Measurements from ENCODE around the gene PELO. TPM values are rescaled to one million over a fixed set of nuclear protein-coding genes. Genes with fewer than 3 reads are reported as not detected.
"Not testable (repeated sequence)": the region's sequence is repeated elsewhere in the genome, so short reads cannot be mapped to it uniquely, and the experiment has no call there.

Gene PELO, protein sequence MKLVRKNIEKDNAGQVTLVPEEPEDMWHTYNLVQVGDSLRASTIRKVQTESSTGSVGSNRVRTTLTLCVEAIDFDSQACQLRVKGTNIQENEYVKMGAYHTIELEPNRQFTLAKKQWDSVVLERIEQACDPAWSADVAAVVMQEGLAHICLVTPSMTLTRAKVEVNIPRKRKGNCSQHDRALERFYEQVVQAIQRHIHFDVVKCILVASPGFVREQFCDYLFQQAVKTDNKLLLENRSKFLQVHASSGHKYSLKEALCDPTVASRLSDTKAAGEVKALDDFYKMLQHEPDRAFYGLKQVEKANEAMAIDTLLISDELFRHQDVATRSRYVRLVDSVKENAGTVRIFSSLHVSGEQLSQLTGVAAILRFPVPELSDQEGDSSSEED
- total RNA-seq (ENCODE audit: low replicate concordance): 9.2 and 18.9 TPM in 2 replicates

DNA sequence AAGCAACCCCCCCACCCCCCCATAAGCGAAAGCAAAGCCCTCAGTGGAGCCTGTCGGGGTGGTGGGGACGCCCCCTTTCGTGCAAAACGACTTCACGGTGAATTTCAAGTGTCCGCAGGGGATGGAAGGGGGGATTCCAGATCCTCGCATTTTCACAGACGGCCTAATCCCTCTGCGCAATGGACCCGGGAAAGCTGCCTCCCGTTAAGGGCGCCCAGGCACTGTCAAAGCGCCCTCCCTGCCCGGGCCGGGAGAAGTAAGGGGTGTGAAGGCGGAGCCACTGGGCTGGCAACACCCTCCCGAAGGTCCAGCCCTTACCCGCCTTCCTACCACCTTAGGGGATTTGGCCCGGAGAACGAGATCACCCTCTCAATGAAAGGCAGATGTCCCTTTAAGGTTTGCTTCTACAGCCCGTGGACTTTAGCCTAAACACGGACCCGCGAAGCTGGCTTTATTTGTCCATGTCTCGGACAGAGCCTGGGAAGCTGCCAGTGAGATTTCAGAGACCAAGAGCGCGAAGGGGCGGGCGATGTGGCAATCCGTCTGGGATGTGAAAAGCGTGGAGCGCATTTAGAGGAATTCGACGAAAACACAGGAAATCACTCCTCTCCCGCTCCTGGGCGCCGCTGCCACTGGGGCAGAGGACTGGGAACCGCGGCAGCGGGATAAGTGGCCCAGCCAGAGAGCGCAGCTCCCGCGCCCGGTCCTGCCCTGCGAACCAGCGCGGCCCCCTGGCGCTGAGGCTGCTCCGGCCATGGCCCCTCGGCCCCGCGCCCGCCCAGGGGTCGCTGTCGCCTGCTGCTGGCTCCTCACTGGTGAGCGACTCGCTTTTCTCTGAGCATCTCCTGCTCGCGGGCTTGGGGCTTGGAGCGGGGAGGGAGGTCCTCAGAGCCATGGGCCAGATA, at the start of gene PELO, which contains the start of gene ITGA1:
Gene PELO, plus strand, starts transcription at position 317 of the 905 bp plus-strand sequence. CDS start 12,479 bp downstream, outside the sequence.
Gene ITGA1, plus strand, starts transcription at position 317 of the 905 bp plus-strand sequence. Its CDS starts 438 bp downstream, at position 755.
- H3K4me3 ChIP-seq (ENCODE audit: low read depth, low read length): peak within 1 kb of the TSS; percentile 78
- TF ChIP-seq, protein P1, sequence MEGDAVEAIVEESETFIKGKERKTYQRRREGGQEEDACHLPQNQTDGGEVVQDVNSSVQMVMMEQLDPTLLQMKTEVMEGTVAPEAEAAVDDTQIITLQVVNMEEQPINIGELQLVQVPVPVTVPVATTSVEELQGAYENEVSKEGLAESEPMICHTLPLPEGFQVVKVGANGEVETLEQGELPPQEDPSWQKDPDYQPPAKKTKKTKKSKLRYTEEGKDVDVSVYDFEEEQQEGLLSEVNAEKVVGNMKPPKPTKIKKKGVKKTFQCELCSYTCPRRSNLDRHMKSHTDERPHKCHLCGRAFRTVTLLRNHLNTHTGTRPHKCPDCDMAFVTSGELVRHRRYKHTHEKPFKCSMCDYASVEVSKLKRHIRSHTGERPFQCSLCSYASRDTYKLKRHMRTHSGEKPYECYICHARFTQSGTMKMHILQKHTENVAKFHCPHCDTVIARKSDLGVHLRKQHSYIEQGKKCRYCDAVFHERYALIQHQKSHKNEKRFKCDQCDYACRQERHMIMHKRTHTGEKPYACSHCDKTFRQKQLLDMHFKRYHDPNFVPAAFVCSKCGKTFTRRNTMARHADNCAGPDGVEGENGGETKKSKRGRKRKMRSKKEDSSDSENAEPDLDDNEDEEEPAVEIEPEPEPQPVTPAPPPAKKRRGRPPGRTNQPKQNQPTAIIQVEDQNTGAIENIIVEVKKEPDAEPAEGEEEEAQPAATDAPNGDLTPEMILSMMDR (IDR thresholded peaks at IDR 0.05; ENCODE audit: insufficient read depth, low read length): no peak
- DNase-seq (ENCODE audit: low read depth): peak; percentile 80

DNA sequence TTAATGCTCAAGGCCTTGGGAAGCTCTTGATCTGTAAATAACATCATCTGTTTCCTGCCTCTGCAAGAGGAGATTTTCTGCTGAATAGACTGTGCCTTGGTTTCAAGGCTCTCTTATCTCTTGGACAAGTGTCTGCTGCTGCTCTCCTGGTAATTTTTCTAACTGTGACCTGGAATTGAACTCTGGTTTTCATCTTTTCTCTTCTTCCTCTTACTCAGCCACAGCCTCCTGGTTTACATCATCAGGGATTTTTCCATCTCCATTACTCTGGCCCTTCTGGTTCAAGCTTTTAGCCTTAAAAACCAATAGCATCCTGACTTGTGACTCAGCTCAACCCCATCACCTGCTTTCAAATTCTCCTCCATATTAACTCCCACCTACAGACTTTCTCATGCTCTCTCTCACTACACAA, 49.6 kb upstream of the PELO start:
- H3K4me3 ChIP-seq (ENCODE audit: low read depth, low read length): no peak overlapping the region
- TF ChIP-seq, protein P1 (IDR thresholded peaks at IDR 0.05; ENCODE audit: insufficient read depth, low read length): no peak
- peak; percentile 29 for DNase-seq (ENCODE audit: low read depth)

DNA sequence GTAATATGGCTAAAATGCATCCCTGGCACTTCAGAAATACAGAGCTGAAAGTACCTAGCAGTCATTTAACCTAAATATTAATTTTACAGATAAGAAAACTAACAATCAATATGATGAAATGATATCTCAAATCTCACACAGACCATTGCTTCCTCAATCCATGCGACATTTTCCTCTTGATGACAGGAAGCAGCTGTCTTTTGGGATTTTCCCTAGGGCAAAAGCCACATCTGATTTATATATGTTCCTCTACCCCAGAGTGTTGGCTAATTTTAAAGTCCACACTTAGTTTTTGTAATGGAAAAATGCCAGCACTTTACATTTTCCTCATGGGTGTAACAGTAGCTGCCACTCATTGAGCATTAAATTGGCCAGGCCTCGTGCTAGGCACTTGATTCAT, 47.7 kb upstream of the PELO start:
- TF ChIP-seq, protein P1 (IDR thresholded peaks at IDR 0.05; ENCODE audit: insufficient read depth, low read length): no peak
- no peak for DNase-seq (ENCODE audit: low read depth)
- no peak overlapping the region for H3K4me3 ChIP-seq (ENCODE audit: low read depth, low read length)

DNA sequence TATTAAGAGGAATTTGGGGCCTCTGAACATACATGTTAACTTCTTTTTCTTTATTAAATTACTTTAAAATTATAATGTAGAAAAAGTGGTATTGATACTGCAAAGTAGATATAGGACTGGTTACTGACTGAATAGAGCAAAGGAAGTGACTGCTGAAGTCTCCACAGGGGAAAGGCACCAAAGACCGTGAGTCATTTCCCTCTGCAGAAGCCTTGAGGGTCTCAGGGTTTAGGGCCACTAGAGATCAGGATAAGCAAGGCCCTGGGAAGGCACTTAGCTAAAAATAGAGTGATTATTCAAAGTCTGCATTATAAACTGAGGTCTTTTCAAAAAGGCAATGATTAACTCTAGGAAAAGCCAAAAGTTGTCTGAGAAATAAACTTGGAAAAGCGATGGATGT, 44.7 kb upstream of the PELO start:
- TF ChIP-seq, protein P1 (IDR thresholded peaks at IDR 0.05; ENCODE audit: insufficient read depth, low read length): no peak
- no peak overlapping the region for H3K4me3 ChIP-seq (ENCODE audit: low read depth, low read length)
- DNase-seq (ENCODE audit: low read depth): no peak

DNA sequence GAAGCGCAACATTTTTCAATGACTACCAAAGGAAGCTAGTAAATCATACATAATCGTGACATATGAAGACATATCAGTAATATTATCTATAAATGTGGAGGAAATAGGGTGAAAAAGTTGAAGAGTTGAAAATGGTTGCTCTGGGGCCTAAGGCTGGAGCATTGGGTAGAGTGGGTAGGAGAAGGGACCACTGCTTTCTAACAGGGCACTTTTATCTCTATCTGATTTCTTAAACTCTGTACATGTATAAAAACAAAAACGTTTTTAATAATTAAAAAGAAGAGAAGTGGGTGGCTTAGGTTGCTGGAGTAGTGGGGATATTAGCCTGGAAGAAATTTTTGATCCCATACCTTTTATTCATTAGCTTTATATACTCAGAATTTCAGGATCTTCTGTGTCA, 44.2 kb upstream of the PELO start:
- no peak overlapping the region for H3K4me3 ChIP-seq (ENCODE audit: low read depth, low read length)
- no peak for DNase-seq (ENCODE audit: low read depth)
- TF ChIP-seq, protein P1 (IDR thresholded peaks at IDR 0.05; ENCODE audit: insufficient read depth, low read length): no peak

DNA sequence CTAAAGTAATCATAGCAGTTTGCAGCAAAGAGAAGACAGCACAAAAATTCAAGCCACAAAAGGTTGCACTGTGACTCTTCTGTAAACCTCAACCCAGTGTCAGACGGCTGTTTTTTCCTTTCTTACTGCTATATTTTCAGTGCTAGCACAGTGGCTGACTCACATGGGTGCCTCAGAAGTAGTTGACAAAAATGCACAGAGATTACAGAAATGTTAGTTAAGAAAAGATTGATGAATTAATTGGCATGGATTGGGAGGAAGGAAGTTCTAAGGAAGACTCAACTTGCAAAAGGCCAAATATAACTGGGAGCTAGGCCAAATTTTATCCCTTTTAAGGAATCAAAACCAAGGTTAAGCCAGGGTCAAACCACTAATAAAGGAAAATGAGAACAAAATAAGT, 43.7 kb upstream of the PELO start:
- peak; percentile 16 for DNase-seq (ENCODE audit: low read depth)
- TF ChIP-seq, protein P1 (IDR thresholded peaks at IDR 0.05; ENCODE audit: insufficient read depth, low read length): no peak
- no peak overlapping the region for H3K4me3 ChIP-seq (ENCODE audit: low read depth, low read length)

DNA sequence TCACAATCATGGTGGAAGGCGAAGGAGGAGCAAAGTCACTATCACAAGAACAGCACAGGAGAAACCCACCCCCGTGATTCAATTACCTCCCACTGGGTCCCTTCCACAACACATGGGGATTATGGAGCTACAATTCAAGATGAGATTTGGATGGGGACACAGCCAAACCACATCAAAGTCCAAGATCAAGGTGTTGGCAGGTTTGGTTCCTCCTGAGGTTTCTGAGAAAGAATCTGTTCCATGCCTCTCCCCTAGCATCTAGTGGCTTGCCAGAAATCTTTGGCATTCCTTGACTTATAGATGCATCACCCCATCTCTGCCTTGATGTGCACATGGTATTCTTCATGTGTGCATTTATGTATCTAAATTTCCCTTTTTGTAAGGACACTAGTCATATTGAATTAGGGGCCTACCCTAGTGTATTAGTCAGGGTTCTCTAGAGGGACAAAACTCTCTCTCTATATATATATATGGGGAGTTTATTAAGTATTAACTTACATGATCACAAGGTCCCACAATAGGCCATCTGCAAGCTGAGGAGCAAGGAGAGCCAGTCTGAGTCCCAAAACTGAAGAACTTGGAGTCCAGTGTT, 42.8 kb upstream of the PELO start:
- not testable (repeated sequence) for H3K4me3 ChIP-seq (ENCODE audit: low read depth, low read length); DNase-seq (ENCODE audit: low read depth)
